ENCODE measurements around the gene FBXW8.

FBXW8 gene

DNA sequence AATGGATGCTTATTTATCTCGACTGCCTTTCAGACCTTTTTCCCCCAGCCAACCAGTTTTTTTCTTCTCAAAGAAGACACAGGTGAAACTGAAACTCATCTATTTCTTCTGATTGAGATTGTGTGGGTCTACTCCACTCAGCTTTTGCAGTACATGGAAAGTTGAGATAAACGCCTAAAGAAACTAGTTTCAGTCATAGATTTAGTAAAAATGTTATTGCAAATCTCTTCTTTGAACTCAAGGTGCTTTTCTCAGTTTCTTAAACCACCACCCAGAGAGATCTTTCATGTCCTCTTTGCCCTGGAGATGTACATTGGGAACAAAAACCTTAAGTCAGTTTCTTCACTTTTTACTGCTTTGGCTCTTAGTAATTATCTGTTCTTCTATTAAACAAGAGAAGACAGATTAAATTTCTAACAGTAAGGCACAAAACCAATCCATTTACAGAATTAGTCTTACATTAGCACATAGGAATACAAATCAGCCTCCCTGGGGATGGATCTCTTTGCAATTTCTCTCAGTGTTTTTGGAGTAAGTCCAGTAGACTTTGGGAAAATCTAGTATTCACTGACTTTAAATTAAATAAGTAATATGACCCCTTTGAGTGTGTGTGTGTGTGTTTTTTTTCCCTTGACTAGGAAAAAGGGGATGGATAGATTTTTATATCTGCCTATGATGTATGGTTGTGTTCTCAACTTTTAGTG, 11.6 kb downstream of the FBXW8 start:
- Histone ChIP-seq H3K36me3 (ENCODE audit: control insufficient read depth, low read length) (peaks cover 46% of the 10 kb centered on the region), H3K79me2 (ENCODE audit: control insufficient read depth, low read length) (peaks cover 79% of the 10 kb centered on the region), H3K4me1 (ENCODE audit: control insufficient read depth, low read length) (peaks cover 54% of the 10 kb centered on the region), H3K9me3 (ENCODE audit: control insufficient read depth, insufficient read depth, low read length) (no peaks in the 10 kb centered on the region), H3F3A (ENCODE audit: control insufficient read depth, insufficient read depth) (0 out of 2 replicates have a peak, but pooled peaks cover 8% of the 10 kb centered on the region), H3K27me3 (ENCODE audit: control insufficient read depth, low read length) (no peaks in the 10 kb centered on the region), H3K27ac (ENCODE audit: low read depth, low read length) (no peak overlapping the region), H4K20me1 (ENCODE audit: control insufficient read depth, insufficient read depth, low read depth, low read length) (peaks cover 14% of the 10 kb centered on the region), H3K9me2 (replicated peaks; ENCODE audit: control insufficient read depth, low read length) (no peaks in the 10 kb centered on the region), H3K4me2 (ENCODE audit: low read length) (no peak overlapping the region), H3K4me3 (ENCODE audit: low read length) (no peak overlapping the region)
- TF ChIP-seq EZH2phosphoT487 (IDR thresholded peaks at IDR 0.05; ENCODE audit: borderline replicate concordance, low read length), result no peak
- TF ChIP-seq, protein P1, sequence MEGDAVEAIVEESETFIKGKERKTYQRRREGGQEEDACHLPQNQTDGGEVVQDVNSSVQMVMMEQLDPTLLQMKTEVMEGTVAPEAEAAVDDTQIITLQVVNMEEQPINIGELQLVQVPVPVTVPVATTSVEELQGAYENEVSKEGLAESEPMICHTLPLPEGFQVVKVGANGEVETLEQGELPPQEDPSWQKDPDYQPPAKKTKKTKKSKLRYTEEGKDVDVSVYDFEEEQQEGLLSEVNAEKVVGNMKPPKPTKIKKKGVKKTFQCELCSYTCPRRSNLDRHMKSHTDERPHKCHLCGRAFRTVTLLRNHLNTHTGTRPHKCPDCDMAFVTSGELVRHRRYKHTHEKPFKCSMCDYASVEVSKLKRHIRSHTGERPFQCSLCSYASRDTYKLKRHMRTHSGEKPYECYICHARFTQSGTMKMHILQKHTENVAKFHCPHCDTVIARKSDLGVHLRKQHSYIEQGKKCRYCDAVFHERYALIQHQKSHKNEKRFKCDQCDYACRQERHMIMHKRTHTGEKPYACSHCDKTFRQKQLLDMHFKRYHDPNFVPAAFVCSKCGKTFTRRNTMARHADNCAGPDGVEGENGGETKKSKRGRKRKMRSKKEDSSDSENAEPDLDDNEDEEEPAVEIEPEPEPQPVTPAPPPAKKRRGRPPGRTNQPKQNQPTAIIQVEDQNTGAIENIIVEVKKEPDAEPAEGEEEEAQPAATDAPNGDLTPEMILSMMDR (IDR thresholded peaks at IDR 0.05; ENCODE audit: low read depth, low read length, poor library complexity, severe bottlenecking), result no peak

DNA sequence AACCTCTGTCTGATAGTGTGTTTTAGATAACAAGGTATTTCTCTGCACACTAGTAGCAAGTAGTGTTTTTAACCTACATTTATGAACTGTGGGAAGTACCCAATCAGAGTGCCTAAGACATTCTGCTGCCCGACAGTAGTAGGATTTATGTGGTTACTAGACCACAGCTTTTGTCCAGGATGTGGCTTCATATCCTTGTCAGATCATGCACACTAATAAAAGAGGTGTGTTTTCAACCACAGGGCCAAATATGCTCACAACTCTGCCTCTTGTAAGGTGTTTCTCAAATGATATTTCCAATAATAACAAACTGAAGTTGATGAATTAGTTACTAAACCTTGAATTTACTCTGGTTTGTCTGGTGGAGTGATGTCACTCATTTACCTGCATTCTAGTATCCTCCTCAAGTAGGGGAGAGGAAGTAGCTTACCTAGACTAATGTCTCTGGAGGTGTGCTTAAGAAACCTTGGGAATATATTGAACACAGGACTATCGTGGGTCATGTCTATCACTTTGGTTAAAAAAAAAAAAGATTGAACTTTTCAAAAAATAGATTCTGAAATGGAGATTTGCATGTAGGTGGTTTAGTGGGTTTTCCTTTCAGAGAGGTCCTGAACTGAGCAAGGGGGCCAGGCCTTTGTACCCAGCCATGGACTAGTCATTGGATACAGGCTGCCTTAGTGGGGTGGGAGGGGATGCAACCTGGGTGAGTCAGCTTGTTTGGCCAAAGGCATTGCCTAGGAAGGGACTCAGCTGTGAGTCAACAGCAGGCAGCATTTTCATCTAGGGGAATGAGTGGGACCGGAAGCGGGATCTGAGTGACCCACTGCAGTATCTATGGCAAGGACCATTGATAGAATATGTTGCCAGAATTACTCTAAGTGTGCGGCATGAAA, 14.1 kb downstream of the FBXW8 start:
- H3K27ac ChIP-seq (ENCODE audit: low read depth, low read length), result peak overlapping the region; percentile 49
- no peaks in the 10 kb centered on the region for H3K9me3 ChIP-seq (ENCODE audit: control insufficient read depth, insufficient read depth, low read length)
- peaks cover 60% of the 10 kb centered on the region for H3K79me2 ChIP-seq (ENCODE audit: control insufficient read depth, low read length)
- peaks cover 48% of the 10 kb centered on the region for H3K36me3 ChIP-seq (ENCODE audit: control insufficient read depth, low read length)
- H3K4me3 ChIP-seq (ENCODE audit: low read length), result peak overlapping the region; percentile 60
- peaks cover 36% of the 10 kb centered on the region for H3K4me1 ChIP-seq (ENCODE audit: control insufficient read depth, low read length)
- H4K20me1 ChIP-seq (ENCODE audit: control insufficient read depth, insufficient read depth, low read depth, low read length), result peaks cover 14% of the 10 kb centered on the region
- H3K9me2 ChIP-seq (replicated peaks; ENCODE audit: control insufficient read depth, low read length), result no peaks in the 10 kb centered on the region
- H3K27me3 ChIP-seq (ENCODE audit: control insufficient read depth, low read length), result no peaks in the 10 kb centered on the region
- 0 out of 2 replicates have a peak, but pooled peaks cover 7% of the 10 kb centered on the region for H3F3A ChIP-seq (ENCODE audit: control insufficient read depth, insufficient read depth)
- peak overlapping the region; percentile 70 for H3K4me2 ChIP-seq (ENCODE audit: low read length)
- no peak for TF ChIP-seq EZH2phosphoT487 (IDR thresholded peaks at IDR 0.05; ENCODE audit: borderline replicate concordance, low read length)
- TF ChIP-seq, protein P1 (IDR thresholded peaks at IDR 0.05; ENCODE audit: low read depth, low read length, poor library complexity, severe bottlenecking), result no peak

DNA sequence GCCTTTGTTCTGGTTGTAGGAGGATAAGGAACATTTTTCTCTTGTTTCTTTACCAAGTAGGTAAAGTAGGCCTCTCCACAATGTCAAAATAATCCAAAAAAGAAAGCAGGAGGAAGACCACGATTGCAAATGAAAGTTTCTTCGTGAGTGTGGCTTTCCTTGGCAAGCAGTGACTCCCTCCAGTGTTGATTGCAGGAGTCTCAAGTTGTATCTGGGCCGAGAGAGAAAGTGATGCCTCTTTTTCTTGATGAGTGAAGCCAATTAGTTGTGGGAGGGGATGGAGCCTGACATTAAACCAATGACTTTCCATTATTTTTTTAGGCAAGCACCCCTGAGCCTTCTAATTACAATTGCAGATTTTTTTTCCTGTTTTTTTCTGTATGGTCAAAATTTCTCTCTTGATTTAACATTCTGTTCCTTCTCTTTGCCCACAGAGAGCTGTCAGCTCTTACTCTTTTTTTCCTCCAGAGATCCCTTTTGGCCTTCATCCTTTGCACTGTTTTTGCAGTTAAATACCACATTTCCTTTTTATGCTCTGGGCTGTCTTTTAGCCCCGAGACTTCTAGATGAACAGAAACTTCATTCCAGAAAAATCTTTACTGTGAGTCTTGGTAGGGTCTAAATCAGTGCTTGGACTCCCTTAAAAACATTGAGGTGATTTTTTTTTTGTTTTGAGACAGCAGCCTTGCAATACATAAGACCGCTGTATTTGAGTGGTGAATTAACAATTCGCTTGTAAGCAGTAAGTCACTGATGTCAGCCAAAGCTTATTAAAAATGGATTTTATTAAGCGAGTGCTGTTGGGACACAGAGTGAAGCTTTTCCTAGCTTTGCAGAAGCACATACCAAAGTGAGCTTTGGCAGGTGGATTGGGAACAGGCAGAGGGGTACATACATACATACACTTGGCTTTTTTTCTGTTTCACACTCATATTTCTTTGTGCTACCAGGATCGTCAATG, 15.8 kb downstream of the FBXW8 start:
- TF ChIP-seq, protein P1 (IDR thresholded peaks at IDR 0.05; ENCODE audit: low read depth, low read length, poor library complexity, severe bottlenecking), result no peak
- TF ChIP-seq EZH2phosphoT487 (IDR thresholded peaks at IDR 0.05; ENCODE audit: borderline replicate concordance, low read length), result no peak
- Histone ChIP-seq H3K9me3 (ENCODE audit: control insufficient read depth, insufficient read depth, low read length) (no peaks in the 10 kb centered on the region), H3K4me3 (ENCODE audit: low read length) (no peak overlapping the region), H3K4me1 (ENCODE audit: control insufficient read depth, low read length) (peaks cover 30% of the 10 kb centered on the region), H3K9me2 (replicated peaks; ENCODE audit: control insufficient read depth, low read length) (no peaks in the 10 kb centered on the region), H3K27me3 (ENCODE audit: control insufficient read depth, low read length) (no peaks in the 10 kb centered on the region), H3K4me2 (ENCODE audit: low read length) (no peak overlapping the region), H4K20me1 (ENCODE audit: control insufficient read depth, insufficient read depth, low read depth, low read length) (peaks cover 11% of the 10 kb centered on the region), H3K79me2 (ENCODE audit: control insufficient read depth, low read length) (peaks cover 51% of the 10 kb centered on the region), H3K36me3 (ENCODE audit: control insufficient read depth, low read length) (peaks cover 55% of the 10 kb centered on the region), H3K27ac (ENCODE audit: low read depth, low read length) (no peak overlapping the region), H3F3A (ENCODE audit: control insufficient read depth, insufficient read depth) (0 out of 2 replicates have a peak, but pooled peaks cover 10% of the 10 kb centered on the region)
